NCI-H748 treated with DMSO at 0.1 percent for 48 hours (cell line): ENCODE data around the gene AQP5.

Source experiments
- DNase-seq: peaks from one replicate; lab custom pipeline; 2025; lab: John Stamatoyannopoulos, UW

AQP5 gene

GRCh38 chr12:49932533-49933130, 29.0 kb upstream of the AQP5 start:
- no peak for DNase-seq

- DNase-seq: no peak
These were observed 27.9 kb upstream of the AQP5 start for GRCh38 chr12:49933796-49934195.

GRCh38 chr12:49934505-49934904, 27.2 kb upstream of the AQP5 start:
- no peak for DNase-seq

GRCh38 chr12:49936925-49937324, 24.7 kb upstream of the AQP5 start:
- no peak for DNase-seq

GRCh38 chr12:49937639-49938300, 23.9 kb upstream of the AQP5 start:
- DNase-seq: no peak

GRCh38 chr12:49939307-49939706, 22.4 kb upstream of the AQP5 start:
- no peak for DNase-seq

GRCh38 chr12:49939707-49940106, 22.0 kb upstream of the AQP5 start:
- DNase-seq: no peak

GRCh38 chr12:49941556-49942511, 19.8 kb upstream of the AQP5 start:
- DNase-seq: no peak

- DNase-seq: no peak
These were observed 19.2 kb upstream of the AQP5 start for GRCh38 chr12:49942512-49942893.

- DNase-seq: no peak
These were observed 18.6 kb upstream of the AQP5 start for GRCh38 chr12:49942921-49943624.

GRCh38 chr12:49943625-49943960, 18.1 kb upstream of the AQP5 start:
- DNase-seq: no peak

- DNase-seq: no peak
These were observed 17.6 kb upstream of the AQP5 start for GRCh38 chr12:49944046-49944445.

- no peak for DNase-seq
These were observed 17.0 kb upstream of the AQP5 start for GRCh38 chr12:49944718-49945117.

- peak; percentile 19 for DNase-seq
These were observed 16.1 kb upstream of the AQP5 start for GRCh38 chr12:49945394-49946080.

- no peak for DNase-seq
These were observed 15.6 kb upstream of the AQP5 start for GRCh38 chr12:49946086-49946485.

- DNase-seq: no peak
These were observed 15.2 kb upstream of the AQP5 start for GRCh38 chr12:49946497-49946896.

- DNase-seq: no peak
These were observed 14.0 kb upstream of the AQP5 start for GRCh38 chr12:49947593-49948226.

- DNase-seq: no peak
These were observed 12.5 kb upstream of the AQP5 start for GRCh38 chr12:49948866-49949845.

- no peak for DNase-seq
These were observed 11.8 kb upstream of the AQP5 start for GRCh38 chr12:49949866-49950265.
